DND-41 (cell line): ENCODE data around the gene DRD5.
"Not testable (repeated sequence)": the region's sequence is repeated elsewhere in the genome, so short reads cannot be mapped to it uniquely, and the experiment has no call there.

Experiments used
- ATAC-seq: fragments of 200-7000 bp; cut with Tn5 transposase; 3 replicates; pipeline ENCODE4 v1.9.1; 2021; ENCODE audit warnings: low read depth; ENCODE audit not compliant: insufficient read depth
- DNase-seq: peaks from one replicate; pipeline ENCODE4 v3.0.0-alpha.2; 2020
- H2AFZ ChIP-seq: 2 replicates; pipeline ENCODE4 v1.6.0; 2012; ENCODE audit warnings: low read depth, low read length
- H3K27ac ChIP-seq: 2 replicates; pipeline ENCODE4 v1.5.1; 2012; ENCODE audit warnings: low read length, inconsistent platforms
- H3K27me3 ChIP-seq: fragments of 200-600 bp; sonication (generic); 2 replicates; pipeline ENCODE4 v1.6.0; 2012; ENCODE audit warnings: low read length, mild to moderate bottlenecking, inconsistent platforms; ENCODE audit not compliant: insufficient read depth, poor library complexity
- H3K36me3 ChIP-seq: 2 replicates; pipeline ENCODE4 v1.5.1; 2012; ENCODE audit warnings: low read length, inconsistent platforms; ENCODE audit not compliant: insufficient read depth
- H3K4me1 ChIP-seq: 2 replicates; pipeline ENCODE4 v1.5.1; 2012; ENCODE audit warnings: mild to moderate bottlenecking, low read length; ENCODE audit not compliant: insufficient read depth
- H3K4me2 ChIP-seq: 2 replicates; pipeline ENCODE4 v1.6.0; 2012; ENCODE audit warnings: mild to moderate bottlenecking, moderate library complexity, low read length, inconsistent platforms; ENCODE audit not compliant: insufficient read depth
- H3K4me3 ChIP-seq, 2 experiments: fragments of 200-600 bp in 1 of 2; shearing (Covaris generic) in 1 of 2; 2 replicates each; pipeline ENCODE4 v1.5.1; 2012 to 2016; ENCODE audit warnings: inconsistent platforms in 2 of 2, low read length in 2 of 2, mild to moderate bottlenecking in 2 of 2, low read depth in 1 of 2, moderate library complexity in 1 of 2
- H3K79me2 ChIP-seq: 2 replicates; pipeline ENCODE4 v1.6.0; 2012; ENCODE audit warnings: low read length, inconsistent platforms; ENCODE audit not compliant: insufficient read depth
- H3K9ac ChIP-seq: 2 replicates; pipeline ENCODE4 v1.6.0; 2012; ENCODE audit warnings: low read depth, mild to moderate bottlenecking, inconsistent platforms, low read length, moderate library complexity
- H3K9me3 ChIP-seq: 2 replicates; pipeline ENCODE4 v1.5.1; 2012; ENCODE audit warnings: low read length, moderate library complexity, mild to moderate bottlenecking, inconsistent platforms; ENCODE audit not compliant: insufficient read depth, severe bottlenecking
- H4K20me1 ChIP-seq: 2 replicates; pipeline ENCODE4 v1.6.0; 2012; ENCODE audit warnings: low read length; ENCODE audit not compliant: insufficient read depth
- CTCF ChIP-seq: IDR thresholded peaks from 2 replicates; pipeline ENCODE4 v1.5.1; 2012; ENCODE audit warnings: borderline replicate concordance, low read length, moderate library complexity, mild to moderate bottlenecking; ENCODE audit not compliant: poor library complexity, severe bottlenecking; ENCODE audit errors: extremely low read depth
- EZH2 ChIP-seq: IDR thresholded peaks from 3 replicates; pipeline ENCODE4 v1.6.1; 2012; ENCODE audit warnings: borderline replicate concordance, low read depth, mild to moderate bottlenecking, moderate library complexity, low read length, inconsistent platforms; ENCODE audit not compliant: severe bottlenecking

DRD5 gene

GRCh38 chr4:9781343-9782135, at the start of gene DRD5:
Gene DRD5 (plus strand): TSS chr4:9781634. CDS start chr4:9782030, 396 bp downstream.
- no peaks in the 10 kb centered on the region for H3K27me3 ChIP-seq
- H3K27ac ChIP-seq = no peak within 1 kb of the TSS
- H3K4me1 ChIP-seq = no peaks in the 10 kb centered on the region
- no peaks in the 10 kb centered on the region for H3K36me3 ChIP-seq
- no peaks in the 10 kb centered on the region for H3K79me2 ChIP-seq
- ATAC-seq (no peak), DNase-seq (no peak)
- H3K9ac ChIP-seq = no peak within 1 kb of the TSS
- H3K9me3 ChIP-seq = no peaks in the 10 kb centered on the region
- no peak within 1 kb of the TSS for H2AFZ ChIP-seq
- TF ChIP-seq CTCF (no peak), EZH2 (no peak)
- H3K4me2 ChIP-seq = no peak within 1 kb of the TSS
- no peaks in the 10 kb centered on the region for H4K20me1 ChIP-seq
- no peak within 1 kb of the TSS for H3K4me3 ChIP-seq

- not testable (repeated sequence) for H3K79me2 ChIP-seq, H2AFZ ChIP-seq, ATAC-seq, H3K4me3 ChIP-seq, DNase-seq, H4K20me1 ChIP-seq, H3K27me3 ChIP-seq, H3K27ac ChIP-seq, H3K9ac ChIP-seq, H3K4me1 ChIP-seq, H3K9me3 ChIP-seq, H3K36me3 ChIP-seq, H3K4me2 ChIP-seq
Observed at GRCh38 chr4:9732256-9732655, 49.2 kb upstream of the DRD5 start.

- ATAC-seq (no peak), DNase-seq (no peak)
- Histone ChIP-seq H3K27me3 (no peaks in the 10 kb centered on the region), H3K4me2 (no peak overlapping the region), H3K9ac (no peak overlapping the region), H4K20me1 (no peaks in the 10 kb centered on the region), H3K9me3 (no peaks in the 10 kb centered on the region), H3K4me1 (no peaks in the 10 kb centered on the region), H2AFZ (no peak overlapping the region), H3K27ac (no peak overlapping the region), H3K36me3 (no peaks in the 10 kb centered on the region), H3K4me3 (no peak overlapping the region), H3K79me2 (no peaks in the 10 kb centered on the region)
- TF ChIP-seq EZH2 (no peak), CTCF (no peak)
Observed at GRCh38 chr4:9735515-9735914, 45.9 kb upstream of the DRD5 start.

- H4K20me1 ChIP-seq, H3K27ac ChIP-seq, DNase-seq, H3K36me3 ChIP-seq, H3K4me2 ChIP-seq, ATAC-seq, H3K4me3 ChIP-seq, H3K9ac ChIP-seq, H3K4me1 ChIP-seq, H3K27me3 ChIP-seq, H3K79me2 ChIP-seq, H2AFZ ChIP-seq, H3K9me3 ChIP-seq: not testable (repeated sequence)
Observed at GRCh38 chr4:9737280-9737679, 44.2 kb upstream of the DRD5 start.

GRCh38 chr4:9743789-9744188, 37.6 kb upstream of the DRD5 start:
- DNase-seq = peak; percentile 16
- H3K4me2 ChIP-seq, H4K20me1 ChIP-seq, H3K4me1 ChIP-seq, H3K9me3 ChIP-seq, H3K36me3 ChIP-seq, ATAC-seq, H2AFZ ChIP-seq, H3K9ac ChIP-seq, H3K79me2 ChIP-seq, H3K27ac ChIP-seq, H3K4me3 ChIP-seq, H3K27me3 ChIP-seq: not testable (repeated sequence)
